NCI-H1417 (cell line): ENCODE data around the gene FBP1.
A peak's percentile ranks its signal among the peaks of the same experiment; 100 is the strongest.

ENCODE experiments used
- DNase-seq, 3 experiments: peaks; one replicate each; lab custom pipeline; 2025; lab: John Stamatoyannopoulos, UW

Gene FBP1

DNA sequence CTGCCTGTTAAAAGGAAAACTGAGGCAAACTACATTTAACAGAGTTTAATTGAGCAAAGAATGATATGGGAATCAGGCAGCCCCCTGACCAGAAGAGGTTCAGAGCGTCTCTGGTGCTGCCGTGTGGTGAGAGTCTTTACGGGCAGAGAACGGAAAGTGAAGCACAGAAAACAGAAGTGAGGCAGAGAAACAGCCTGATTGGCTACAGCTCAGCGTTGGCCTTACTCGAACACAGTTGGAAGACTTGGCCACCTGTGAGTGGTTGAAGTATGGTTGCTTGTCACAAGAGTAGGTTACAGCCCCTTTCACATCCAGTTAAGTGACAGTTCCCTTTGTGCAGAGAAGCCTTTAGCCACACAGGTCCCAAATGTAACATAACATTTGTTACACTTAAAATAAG, 16.9 kb upstream of the FBP1 start:
- DNase-seq: no peak

- no peak for DNase-seq
Observed at GRCh38 chr9:94655739-94656138, 16.4 kb upstream of the FBP1 start.

- no peak for DNase-seq
Observed at GRCh38 chr9:94654165-94654894, 15.0 kb upstream of the FBP1 start.

DNA sequence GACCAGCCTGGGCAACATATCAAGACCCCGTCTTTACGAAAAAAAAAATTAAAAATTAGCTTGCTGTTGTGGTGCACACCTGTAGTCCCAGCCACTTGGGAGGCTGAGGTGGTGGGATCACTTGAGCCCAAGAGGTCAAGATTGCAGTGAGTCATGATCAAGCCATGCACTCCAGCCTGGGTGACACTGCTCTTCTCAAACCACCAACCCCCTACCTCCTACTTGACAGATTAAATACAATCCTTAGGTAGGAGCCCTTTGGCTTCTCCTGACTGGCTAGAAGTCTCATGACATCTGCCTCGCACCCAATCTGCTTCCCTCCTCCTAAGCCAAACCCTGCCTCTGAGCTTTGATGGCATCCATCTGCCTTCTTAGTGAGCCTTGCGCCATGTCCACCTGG, 11.6 kb upstream of the FBP1 start:
- DNase-seq: no peak

- DNase-seq: no peak
Observed at GRCh38 chr9:94649100-94649819, 9.9 kb upstream of the FBP1 start.

DNA sequence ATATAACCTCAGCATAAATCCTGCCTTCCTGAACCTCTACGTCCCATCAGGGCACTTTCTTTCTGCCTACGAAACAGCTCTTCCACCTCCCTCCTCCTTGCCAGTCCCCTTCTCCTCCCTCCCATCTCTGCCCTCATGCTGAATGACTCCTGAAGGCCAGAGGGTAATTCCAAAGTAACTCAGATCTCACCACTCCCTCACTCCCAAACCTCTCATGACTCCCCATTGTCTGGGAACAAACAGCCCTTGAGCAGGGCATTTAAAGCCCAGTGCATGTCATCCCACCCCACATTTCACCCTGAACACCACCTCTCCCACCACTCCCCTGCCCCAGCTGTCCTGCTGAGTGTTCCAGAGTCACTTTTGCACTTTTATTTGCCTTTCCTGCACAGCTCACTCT, 8.9 kb upstream of the FBP1 start:
- DNase-seq: no peak

DNA sequence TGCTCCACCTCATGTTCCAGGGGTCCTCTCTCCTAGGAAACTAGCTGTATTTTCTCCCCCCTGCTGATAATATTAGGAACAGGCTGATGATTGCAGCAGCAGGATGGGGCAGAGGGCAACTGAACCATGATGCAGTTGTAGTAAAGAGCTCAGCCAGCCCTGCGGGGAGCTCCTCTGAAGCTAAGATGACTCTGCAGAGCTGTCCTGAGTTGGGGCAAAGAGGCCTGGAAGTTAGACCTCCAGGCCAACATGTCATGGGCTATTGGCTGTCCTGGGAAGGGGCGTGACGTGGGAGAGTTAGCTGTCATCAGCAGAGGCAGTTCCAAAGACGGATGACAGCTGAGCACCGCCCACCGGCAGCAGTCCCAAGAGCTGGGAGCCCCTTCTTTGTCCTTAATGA, 6.6 kb upstream of the FBP1 start:
- no peak for DNase-seq

DNA sequence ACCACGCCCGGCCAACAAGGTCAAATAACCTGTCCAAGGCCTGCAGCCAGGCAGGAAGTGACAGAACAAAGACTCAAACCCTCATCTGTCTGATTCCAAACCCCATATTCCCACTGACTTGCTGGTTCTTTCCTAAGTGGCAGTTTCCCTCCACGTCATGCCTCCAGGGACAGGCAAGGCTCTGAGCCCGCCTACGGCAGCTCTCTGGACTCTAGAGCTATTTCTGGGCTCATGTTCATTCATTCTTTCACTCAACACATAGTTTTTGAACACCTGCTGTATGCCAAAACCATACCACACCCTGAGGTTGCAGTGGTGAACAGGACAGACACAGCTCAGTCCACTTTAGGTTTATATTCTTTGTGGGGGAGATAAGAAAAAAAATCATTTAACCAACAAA, 5.2 kb upstream of the FBP1 start:
- DNase-seq: no peak

- no peak for DNase-seq
Observed at GRCh38 chr9:94643741-94644140, 4.4 kb upstream of the FBP1 start.

DNA sequence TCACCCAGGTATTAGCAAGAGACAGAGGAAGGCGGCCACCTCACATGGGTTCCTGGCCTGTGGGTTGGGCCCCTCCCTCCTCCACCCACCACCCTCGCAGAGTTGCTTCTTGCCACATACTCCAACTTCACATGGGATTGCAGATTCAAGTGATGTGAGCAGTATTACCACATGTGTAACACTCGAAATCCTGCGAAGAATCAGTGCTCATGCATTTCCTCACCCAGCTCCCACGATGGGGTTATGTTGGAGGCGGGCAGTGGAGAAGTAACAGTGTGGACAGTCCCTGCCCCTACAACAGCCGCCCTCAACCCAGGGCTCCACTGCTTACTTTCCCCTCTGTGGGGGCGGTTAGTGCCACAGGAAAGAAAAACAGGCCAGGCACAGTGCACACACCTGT, 3.9 kb upstream of the FBP1 start:
- DNase-seq: no peak

DNA sequence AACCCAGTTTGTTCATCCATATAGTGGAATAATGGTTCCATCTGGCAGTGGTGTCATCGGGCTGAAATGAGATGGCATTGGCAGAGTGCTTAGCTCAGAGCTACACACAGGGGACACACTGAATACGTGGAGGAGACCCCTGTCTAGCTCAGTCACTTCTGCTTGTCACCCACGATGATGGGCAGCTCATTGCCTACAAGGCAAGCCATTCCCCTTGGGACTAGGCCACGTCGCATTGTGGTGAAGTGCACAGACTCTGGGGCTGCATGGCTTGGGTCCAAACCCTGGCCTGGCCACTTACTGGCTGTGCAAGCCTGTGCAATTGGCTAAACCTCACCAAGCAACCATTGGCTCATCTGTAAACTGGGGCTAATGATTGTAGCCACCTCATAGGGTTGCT, 3.2 kb upstream of the FBP1 start:
- DNase-seq: no peak

- peak in 2 of 3 experiments; percentile 21 to 34 for DNase-seq
Observed at GRCh38 chr9:94639999-94640376, 670 bp upstream of the FBP1 start.

DNA sequence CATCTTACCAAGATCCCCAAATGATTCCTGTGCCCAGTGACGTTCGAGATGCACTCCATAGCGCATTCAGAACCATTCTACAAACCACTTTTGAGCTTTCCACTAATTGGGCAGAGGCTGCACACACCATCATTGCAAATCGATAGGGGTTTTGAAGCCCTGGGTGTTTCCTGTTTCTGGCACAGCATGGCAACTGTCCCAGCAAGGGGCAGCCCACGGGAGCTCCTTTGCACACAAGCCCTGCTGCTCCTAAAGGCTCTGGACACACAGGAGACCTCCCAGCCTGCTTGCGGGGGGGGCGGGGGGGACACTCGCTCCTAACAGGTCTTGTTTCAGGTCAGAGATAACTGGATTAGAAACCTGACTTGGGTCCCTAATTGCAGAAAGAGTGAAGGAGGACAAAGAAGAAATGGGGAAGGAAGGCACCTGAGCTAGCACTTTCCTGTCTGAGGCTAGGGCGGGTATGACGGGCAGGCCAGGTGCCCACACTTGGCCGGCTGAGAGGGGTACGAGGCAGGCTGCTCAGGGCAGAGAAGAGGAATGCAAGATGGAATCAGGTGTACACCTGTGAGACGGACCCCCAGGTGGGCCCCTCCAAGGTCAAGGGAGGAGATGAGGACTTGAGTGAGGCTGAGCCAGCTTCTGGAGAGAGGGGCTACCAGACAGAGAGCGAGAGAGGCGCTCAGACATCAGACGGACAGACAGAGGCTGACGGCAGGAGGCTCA, 820 bp downstream of the FBP1 start:
- no peak for DNase-seq

DNA sequence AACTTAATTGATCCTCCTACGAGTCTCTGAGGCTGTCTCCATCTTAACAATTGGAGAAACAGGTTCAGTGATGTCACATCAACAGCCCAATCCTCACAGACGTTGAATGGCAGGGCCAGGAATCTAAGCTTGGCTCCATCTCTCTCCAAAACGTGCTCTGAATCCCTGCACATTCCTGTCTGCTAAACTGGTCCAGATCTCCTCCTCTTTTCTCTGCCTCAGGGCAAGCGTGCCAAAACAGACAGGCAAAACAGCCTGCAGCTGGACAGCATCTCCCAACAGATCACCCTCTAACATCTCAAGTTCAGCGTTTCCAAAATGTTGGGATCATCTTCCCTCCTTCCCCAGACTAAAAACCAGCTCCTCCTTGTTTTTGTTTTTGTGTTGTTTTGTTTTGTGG, 6.6 kb downstream of the FBP1 start:
- no peak for DNase-seq

DNA sequence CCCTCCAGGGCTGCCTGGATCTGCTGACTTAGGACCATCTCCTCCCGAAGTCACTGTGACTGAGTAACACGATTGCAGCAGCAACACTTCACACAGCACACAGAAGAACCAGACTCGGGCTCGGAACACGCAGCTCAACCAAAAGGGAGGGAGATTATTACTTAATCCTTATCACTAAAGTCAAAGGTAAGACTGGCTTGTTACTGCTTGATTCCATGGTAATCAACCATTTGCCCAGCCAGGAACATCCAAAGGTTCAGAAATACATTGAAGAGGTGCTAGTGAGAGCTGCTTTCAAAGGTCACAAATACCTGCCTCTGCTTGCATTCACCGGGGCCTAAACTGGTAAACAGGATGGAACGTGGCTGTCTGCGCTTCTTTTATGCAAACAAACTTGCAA, 7.7 kb downstream of the FBP1 start:
- DNase-seq: no peak

DNA sequence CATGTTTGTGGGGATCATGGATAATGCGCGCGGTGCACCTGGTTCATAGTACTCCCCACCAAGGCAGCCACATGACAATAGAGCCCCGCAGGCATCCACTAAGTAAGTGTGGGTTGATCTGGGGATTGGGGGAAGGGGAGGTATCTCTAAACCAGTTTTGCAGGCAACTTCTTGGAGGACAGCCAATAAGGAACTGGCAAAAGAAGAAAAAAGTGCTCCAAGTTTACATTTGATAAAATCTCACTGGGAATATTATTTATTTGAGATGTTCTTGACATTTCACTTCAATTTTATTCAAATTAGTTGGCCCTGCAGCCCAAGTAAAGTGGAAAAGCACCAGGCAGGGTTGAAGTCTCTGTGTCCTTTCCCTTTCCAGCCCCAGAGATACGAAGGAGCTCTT, 8.5 kb downstream of the FBP1 start:
- DNase-seq: no peak

DNA sequence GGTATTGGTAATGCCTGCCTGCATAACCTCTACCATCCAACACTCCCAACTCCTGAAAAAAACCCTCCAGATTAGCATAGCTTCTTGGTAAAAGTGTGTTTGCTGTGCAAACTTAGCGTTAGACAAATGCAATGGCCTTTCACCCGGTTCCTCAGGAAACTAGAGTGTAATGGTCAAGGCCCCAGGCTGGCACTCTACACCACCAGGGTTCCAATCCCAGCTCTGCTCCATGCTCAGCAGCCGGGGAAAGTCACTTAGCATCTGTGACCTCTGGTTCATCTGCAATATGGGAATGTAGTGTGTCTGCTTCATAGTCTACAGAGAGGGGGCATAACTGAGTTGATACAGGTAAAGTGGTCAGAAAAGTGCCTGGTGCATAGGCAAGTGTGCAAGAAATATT, 9.0 kb downstream of the FBP1 start:
- no peak for DNase-seq

DNA sequence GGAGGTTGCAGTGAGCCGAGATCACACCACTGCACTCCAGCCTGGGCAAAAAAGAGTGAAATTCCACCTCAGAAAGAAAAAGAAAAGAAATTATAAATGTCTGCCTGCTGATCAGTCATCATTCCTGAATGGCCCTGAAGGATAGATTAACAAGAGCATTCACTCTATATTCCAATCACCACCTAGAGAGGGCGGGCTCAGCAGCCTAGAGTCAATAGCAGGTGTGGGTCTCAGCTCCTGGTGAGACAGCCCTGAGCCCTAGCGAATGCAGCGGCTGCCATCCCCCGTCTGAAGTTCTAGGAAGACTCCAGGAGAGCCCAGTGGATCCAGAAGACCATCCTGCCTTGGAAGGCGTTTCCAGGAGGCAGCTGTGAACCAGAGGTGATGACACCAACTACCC, 12.0 kb downstream of the FBP1 start:
- no peak for DNase-seq

DNA sequence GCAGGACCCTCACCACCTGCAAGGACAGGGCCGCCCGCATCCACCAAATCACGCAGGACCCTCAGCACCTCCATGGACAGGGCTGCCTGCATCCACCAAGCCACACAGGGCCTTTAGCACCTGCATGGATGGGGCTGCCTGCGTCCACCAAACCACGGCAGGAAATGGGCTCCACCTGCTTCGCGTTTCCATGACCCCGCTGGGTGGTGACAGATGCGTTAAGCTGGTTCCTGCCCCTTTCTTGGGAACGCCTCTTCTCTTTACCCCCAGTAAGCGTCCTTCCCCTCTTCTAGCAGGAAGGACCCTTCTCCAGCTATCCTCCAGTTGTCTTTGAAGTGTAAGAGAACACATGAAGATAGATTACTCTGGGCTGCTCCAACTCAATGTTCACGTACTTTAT, 13.5 kb downstream of the FBP1 start:
- DNase-seq: no peak

DNA sequence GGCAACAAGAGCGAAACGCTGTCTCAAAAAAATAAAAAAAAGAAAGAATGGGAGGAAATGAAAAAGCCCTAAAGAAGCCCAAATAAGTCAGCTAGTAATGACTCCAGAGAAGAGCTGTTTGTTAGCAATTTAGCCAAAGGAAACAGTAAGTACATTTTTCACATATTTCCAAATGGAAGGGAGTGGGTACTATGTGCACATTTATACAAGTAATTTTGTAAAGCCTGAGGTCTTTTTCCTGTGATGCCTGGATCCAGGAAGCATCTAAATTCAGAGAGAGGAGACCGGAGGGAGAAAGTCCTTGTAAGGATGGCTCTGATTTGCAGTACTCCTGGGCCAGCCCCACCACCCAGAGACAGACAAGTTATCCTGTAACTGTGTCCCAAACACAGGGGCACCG, 14.7 kb downstream of the FBP1 start:
- DNase-seq: no peak

DNA sequence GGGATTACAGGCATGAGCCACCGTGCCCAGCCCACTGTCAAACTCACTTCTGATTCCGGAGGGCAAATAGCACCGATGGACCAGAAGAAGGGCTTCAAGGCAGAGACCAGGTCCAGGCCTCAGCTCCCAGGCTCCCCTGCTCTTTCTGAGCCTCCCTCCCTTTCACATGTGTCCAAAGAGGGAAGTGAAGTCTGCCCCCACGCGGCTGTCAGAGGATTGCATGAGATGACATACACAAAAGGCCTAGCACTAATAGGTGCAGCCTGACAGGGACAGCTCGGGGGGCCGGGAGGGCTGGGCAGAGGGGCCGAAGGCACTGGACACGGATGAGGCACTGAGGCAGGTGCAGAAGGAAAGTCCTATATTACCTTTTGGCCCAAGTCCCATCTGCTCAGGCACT, 16.1 kb downstream of the FBP1 start:
- DNase-seq: peak in 1 of 3 experiments; percentile 12

- no peak for DNase-seq
Observed at GRCh38 chr9:94622087-94622800, 17.1 kb downstream of the FBP1 start.

- no peak for DNase-seq
Observed at GRCh38 chr9:94619026-94619425, 20.3 kb downstream of the FBP1 start.
